ENCODE measurements around the gene TSPAN18.

Gene TSPAN18

DNA sequence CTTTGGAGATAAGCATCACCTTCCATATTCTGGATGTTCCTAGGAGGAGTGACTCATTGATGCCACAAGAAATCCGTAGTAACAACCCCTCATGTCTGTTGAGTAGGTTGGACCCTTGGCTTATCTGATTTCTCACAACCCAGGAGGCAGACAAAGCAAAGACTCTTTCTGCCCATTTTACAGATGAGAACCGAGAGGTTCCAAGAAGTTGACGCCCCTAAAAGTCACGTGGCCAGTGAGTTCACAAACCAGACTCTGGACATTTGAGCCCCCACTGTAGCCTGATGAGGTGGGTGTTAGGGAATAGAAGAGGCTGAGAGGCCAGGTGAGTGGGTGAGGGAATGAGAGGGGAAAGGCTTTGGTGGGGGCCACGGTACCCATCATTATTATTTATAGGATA is 70.3 kb downstream of the TSPAN18 start:
- no peaks in the 10 kb centered on the region for H3K9me3 ChIP-seq (ENCODE audit: control insufficient read depth, insufficient read depth, low read depth, low read length)
- ChIA-PET POLR2A (no interaction called here), CTCF (no interaction called here)
- no peak for TF ChIP-seq ZNF791 (tag by site-specific recombination; IDR thresholded peaks at IDR 0.05)
- TF ChIP-seq PRDM1 (tag by site-specific recombination; IDR thresholded peaks at IDR 0.05), result no peak
- no peaks in the 10 kb centered on the region for H3K4me1 ChIP-seq (ENCODE audit: control insufficient read depth, insufficient read depth, low read length)
- no peaks in the 10 kb centered on the region for H3K36me3 ChIP-seq (ENCODE audit: control insufficient read depth in 2 of 2, insufficient read depth in 1 of 2, low read length in 2 of 2)
- no peak overlapping the region for H3K27ac ChIP-seq (ENCODE audit: extremely low read depth, low read depth, low read length)
- no peak overlapping the region for H3K4me3 ChIP-seq (ENCODE audit: low read depth, low read length)

- Histone ChIP-seq H3K4me1 (ENCODE audit: control insufficient read depth, insufficient read depth, low read length) (no peaks in the 10 kb centered on the region), H3K36me3 (ENCODE audit: control insufficient read depth in 2 of 2, insufficient read depth in 1 of 2, low read length in 2 of 2) (no peaks in the 10 kb centered on the region), H3K4me3 (ENCODE audit: low read depth, low read length) (no peak overlapping the region), H3K9me3 (ENCODE audit: control insufficient read depth, insufficient read depth, low read depth, low read length) (no peaks in the 10 kb centered on the region), H3K27ac (ENCODE audit: extremely low read depth, low read depth, low read length) (no peak overlapping the region)
- TF ChIP-seq ZNF791 (tag by site-specific recombination; IDR thresholded peaks at IDR 0.05) (no peak), ZNF660 (tag by site-specific recombination; IDR thresholded peaks at IDR 0.05) (no peak), ZNF132 (tag by site-specific recombination; IDR thresholded peaks at IDR 0.05; ENCODE audit: borderline replicate concordance) (no peak), ZNF610 (tag by site-specific recombination; IDR thresholded peaks at IDR 0.05; ENCODE audit: borderline replicate concordance) (no peak), TRIM28 (IDR thresholded peaks at IDR 0.05; ENCODE audit: borderline replicate concordance, low read length) (no peak), PRDM10 (tag by site-specific recombination; IDR thresholded peaks at IDR 0.05) (peak; percentile 25; the same call in 1 of the 2 replicates), ZNF2 (tag by site-specific recombination; IDR thresholded peaks at IDR 0.05) (no peak), KLF9 (tag by site-specific recombination; IDR thresholded peaks at IDR 0.05; ENCODE audit: low read depth) (no peak), ZNF776 (tag by site-specific recombination; IDR thresholded peaks at IDR 0.05; ENCODE audit: borderline replicate concordance) (no peak), ZNF239 (tag by site-specific recombination; IDR thresholded peaks at IDR 0.05) (peak; percentile 92), ZFP69B (tag by site-specific recombination; IDR thresholded peaks at IDR 0.05) (no peak), ZNF549 (tag by site-specific recombination; IDR thresholded peaks at IDR 0.05) (no peak), ZNF366 (tag by site-specific recombination; conservative IDR thresholded peaks at IDR 0.05) (no peak)
- TF ChIP-seq, protein P1, sequence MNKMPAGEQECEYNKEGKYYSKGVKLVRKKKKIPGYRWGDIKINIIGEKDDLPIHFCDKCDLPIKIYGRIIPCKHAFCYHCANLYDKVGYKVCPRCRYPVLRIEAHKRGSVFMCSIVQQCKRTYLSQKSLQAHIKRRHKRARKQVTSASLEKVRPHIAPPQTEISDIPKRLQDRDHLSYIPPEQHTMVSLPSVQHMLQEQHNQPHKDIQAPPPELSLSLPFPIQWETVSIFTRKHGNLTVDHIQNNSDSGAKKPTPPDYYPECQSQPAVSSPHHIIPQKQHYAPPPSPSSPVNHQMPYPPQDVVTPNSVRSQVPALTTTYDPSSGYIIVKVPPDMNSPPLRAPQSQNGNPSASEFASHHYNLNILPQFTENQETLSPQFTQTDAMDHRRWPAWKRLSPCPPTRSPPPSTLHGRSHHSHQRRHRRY (tag by site-specific recombination; IDR thresholded peaks at IDR 0.05), result no peak
- CTCF ChIA-PET, result interaction anchor here (0.6 to 0.9 kb wide), 2 partner anchors 21 to 179 kb away, joined by 3 to 4 read pairs; no protein-coding TSS in a partner anchor
- POLR2A ChIA-PET, result no interaction called here
Observed at GRCh38 chr11:44797886-44798606, 71.3 kb downstream of the TSPAN18 start.

GRCh38 chr11:44798607-44798972 is 71.8 kb downstream of the TSPAN18 start:
- CTCF ChIA-PET, result interaction anchor here (0.6 to 0.9 kb wide), 2 partner anchors 22 to 180 kb away, joined by 3 to 4 read pairs; no protein-coding TSS in a partner anchor
- Histone ChIP-seq H3K9me3 (ENCODE audit: control insufficient read depth, insufficient read depth, low read depth, low read length) (no peaks in the 10 kb centered on the region), H3K4me3 (ENCODE audit: low read depth, low read length) (no peak overlapping the region), H3K4me1 (ENCODE audit: control insufficient read depth, insufficient read depth, low read length) (no peaks in the 10 kb centered on the region), H3K36me3 (ENCODE audit: control insufficient read depth in 2 of 2, insufficient read depth in 1 of 2, low read length in 2 of 2) (no peaks in the 10 kb centered on the region), H3K27ac (ENCODE audit: extremely low read depth, low read depth, low read length) (no peak overlapping the region)
- POLR2A ChIA-PET, result no interaction called here
- TF ChIP-seq, protein P2, sequence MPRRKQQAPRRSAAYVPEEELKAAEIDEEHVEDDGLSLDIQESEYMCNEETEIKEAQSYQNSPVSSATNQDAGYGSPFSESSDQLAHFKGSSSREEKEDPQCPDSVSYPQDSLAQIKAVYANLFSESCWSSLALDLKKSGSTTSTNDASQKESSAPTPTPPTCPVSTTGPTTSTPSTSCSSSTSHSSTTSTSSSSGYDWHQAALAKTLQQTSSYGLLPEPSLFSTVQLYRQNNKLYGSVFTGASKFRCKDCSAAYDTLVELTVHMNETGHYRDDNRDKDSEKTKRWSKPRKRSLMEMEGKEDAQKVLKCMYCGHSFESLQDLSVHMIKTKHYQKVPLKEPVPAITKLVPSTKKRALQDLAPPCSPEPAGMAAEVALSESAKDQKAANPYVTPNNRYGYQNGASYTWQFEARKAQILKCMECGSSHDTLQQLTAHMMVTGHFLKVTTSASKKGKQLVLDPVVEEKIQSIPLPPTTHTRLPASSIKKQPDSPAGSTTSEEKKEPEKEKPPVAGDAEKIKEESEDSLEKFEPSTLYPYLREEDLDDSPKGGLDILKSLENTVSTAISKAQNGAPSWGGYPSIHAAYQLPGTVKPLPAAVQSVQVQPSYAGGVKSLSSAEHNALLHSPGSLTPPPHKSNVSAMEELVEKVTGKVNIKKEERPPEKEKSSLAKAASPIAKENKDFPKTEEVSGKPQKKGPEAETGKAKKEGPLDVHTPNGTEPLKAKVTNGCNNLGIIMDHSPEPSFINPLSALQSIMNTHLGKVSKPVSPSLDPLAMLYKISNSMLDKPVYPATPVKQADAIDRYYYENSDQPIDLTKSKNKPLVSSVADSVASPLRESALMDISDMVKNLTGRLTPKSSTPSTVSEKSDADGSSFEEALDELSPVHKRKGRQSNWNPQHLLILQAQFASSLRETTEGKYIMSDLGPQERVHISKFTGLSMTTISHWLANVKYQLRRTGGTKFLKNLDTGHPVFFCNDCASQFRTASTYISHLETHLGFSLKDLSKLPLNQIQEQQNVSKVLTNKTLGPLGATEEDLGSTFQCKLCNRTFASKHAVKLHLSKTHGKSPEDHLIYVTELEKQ (tag by site-specific recombination; IDR thresholded peaks at IDR 0.05; ENCODE audit: borderline replicate concordance), result no peak
- TF ChIP-seq, protein P3, sequence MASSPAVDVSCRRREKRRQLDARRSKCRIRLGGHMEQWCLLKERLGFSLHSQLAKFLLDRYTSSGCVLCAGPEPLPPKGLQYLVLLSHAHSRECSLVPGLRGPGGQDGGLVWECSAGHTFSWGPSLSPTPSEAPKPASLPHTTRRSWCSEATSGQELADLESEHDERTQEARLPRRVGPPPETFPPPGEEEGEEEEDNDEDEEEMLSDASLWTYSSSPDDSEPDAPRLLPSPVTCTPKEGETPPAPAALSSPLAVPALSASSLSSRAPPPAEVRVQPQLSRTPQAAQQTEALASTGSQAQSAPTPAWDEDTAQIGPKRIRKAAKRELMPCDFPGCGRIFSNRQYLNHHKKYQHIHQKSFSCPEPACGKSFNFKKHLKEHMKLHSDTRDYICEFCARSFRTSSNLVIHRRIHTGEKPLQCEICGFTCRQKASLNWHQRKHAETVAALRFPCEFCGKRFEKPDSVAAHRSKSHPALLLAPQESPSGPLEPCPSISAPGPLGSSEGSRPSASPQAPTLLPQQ (tag by site-specific recombination; IDR thresholded peaks at IDR 0.05), result no peak
- no peak for TF ChIP-seq ZNF426 (tag by site-specific recombination; IDR thresholded peaks at IDR 0.05)
- TF ChIP-seq YY2 (tag by site-specific recombination; IDR thresholded peaks at IDR 0.05), result no peak
- TF ChIP-seq HOXD13 (CRISPR knock-in tag; IDR thresholded peaks at IDR 0.05; ENCODE audit: borderline replicate concordance), result no peak
- no peak for TF ChIP-seq ZNF791 (tag by site-specific recombination; IDR thresholded peaks at IDR 0.05)
- no peak for TF ChIP-seq SP7 (tag by site-specific recombination; IDR thresholded peaks at IDR 0.05)
- TF ChIP-seq ZNF585B (tag by site-specific recombination; IDR thresholded peaks at IDR 0.05), result no peak
